Measurements from ENCODE around the gene ICA1. TPM values are rescaled to one million over a fixed set of nuclear protein-coding genes. Genes with fewer than 3 reads are reported as not detected.

ICA1 gene
- total and polyA plus RNA-seq, 2 of the 13 experiments (the other 11 are each of a cell fraction or from before 2014, with no cell fraction given) = 0.29 TPM; not detected in 1

GRCh38 chr7:8152489-8153192 lies 109.3 kb downstream of the ICA1 start:
- Histone ChIP-seq H3K9me3 (ENCODE audit: low read length) (no peaks in the 10 kb centered on the region), H3K4me3 (replicated peaks in 1 of 3; ENCODE audit: insufficient read depth in 1 of 3, low read depth in 2 of 3, low read length in 3 of 3) (no peak overlapping the region), H4K20me1 (ENCODE audit: insufficient read depth, low read length) (no peaks in the 10 kb centered on the region), H3K9ac (ENCODE audit: insufficient read depth, low read depth, low read length) (no peak overlapping the region), H3K4me2 (ENCODE audit: low read depth, low read length) (no peak overlapping the region), H2AFZ (ENCODE audit: low read length) (no peak overlapping the region), H3K36me3 (replicated peaks in 1 of 2; ENCODE audit: control insufficient read depth in 1 of 2, insufficient read depth in 2 of 2, low read length in 2 of 2) (no peaks in the 10 kb centered on the region), H3K27me3 (ENCODE audit: control insufficient read depth in 1 of 2, insufficient read depth in 2 of 2, low read length in 2 of 2) (no peaks in the 10 kb centered on the region), H3K27ac (ENCODE audit: extremely low read length, insufficient read depth, low read length) (no peak overlapping the region), H3K4me1 (ENCODE audit: insufficient read depth, low read length) (no peaks in the 10 kb centered on the region), H3K79me2 (ENCODE audit: insufficient read depth, low read length) (no peaks in the 10 kb centered on the region)
- WGBS (ENCODE audit: low lambda C conversion rate) = 74% methylated on average over 4 of the region's 4 CpGs
- in situ Hi-C loops (cut with HindIII; ENCODE audit: extremely low pct_ligation_motif_present, low pct_unique_long_range_greater_than_20kb) (no loop called here), intact Hi-C loops (cut with micrococcal nuclease; ENCODE audit: unreplicated experiment) (no loop called here)
- DNase-seq (ENCODE audit: low spot score) (no peak), ATAC-seq (no peak), FAIRE-seq (no peak)
- BruUV-seq (replicated peaks) = no TSS peak
- ChIA-PET CTCF (ENCODE audit: low intra/inter-chr PET ratio, low total read pairs) (no interaction called here), POLR2A (no interaction called here)
- TF ChIP-seq ZNF496 (CRISPR knock-in tag; IDR thresholded peaks at IDR 0.05; ENCODE audit: insufficient replicate concordance) (no peak), EEA1 (CRISPR knock-in tag; IDR thresholded peaks at IDR 0.05; ENCODE audit: borderline replicate concordance) (no peak), SRSF9 (IDR thresholded peaks at IDR 0.05; ENCODE audit: borderline replicate concordance, insufficient read depth, low read depth, low read length, poor library complexity, severe bottlenecking) (no peak), ZNF562 (CRISPR knock-in tag; IDR thresholded peaks at IDR 0.05; ENCODE audit: borderline replicate concordance) (no peak), SP4 (CRISPR knock-in tag; IDR thresholded peaks at IDR 0.05) (no peak), ZNF878 (CRISPR knock-in tag; IDR thresholded peaks at IDR 0.05) (no peak), MAF1 (CRISPR knock-in tag; IDR thresholded peaks at IDR 0.05; ENCODE audit: borderline replicate concordance) (no peak), ZNF615 (CRISPR knock-in tag; IDR thresholded peaks at IDR 0.05; ENCODE audit: borderline replicate concordance) (no peak), ZFP1 (CRISPR knock-in tag; IDR thresholded peaks at IDR 0.05) (no peak), SALL2 (CRISPR knock-in tag; IDR thresholded peaks at IDR 0.05) (no peak), ZBTB37 (CRISPR knock-in tag; IDR thresholded peaks at IDR 0.05) (no peak), ZNF766 (CRISPR knock-in tag; IDR thresholded peaks at IDR 0.05; ENCODE audit: borderline replicate concordance) (no peak), HMG20B (CRISPR knock-in tag; conservative IDR thresholded peaks at IDR 0.05) (no peak), ZNF431 (CRISPR knock-in tag; IDR thresholded peaks at IDR 0.05; ENCODE audit: borderline replicate concordance, low read depth) (no peak)
